Measurements from ENCODE around the gene KCTD1.

The KCTD1 gene

GRCh38 chr18:26543373-26543772 is 5.0 kb downstream of the KCTD1 start:
- Mint-ChIP-seq H3K27ac (no peak overlapping the region), H3K4me1 (peaks cover 20% of the 10 kb centered on the region), H3K27me3 (peaks cover 17% of the 10 kb centered on the region), H3K4me3 (no peak overlapping the region), H3K36me3 (peaks cover 7% of the 10 kb centered on the region), H3K9me3 (no peaks in the 10 kb centered on the region)
- CTCF ChIA-PET, result no interaction called here
- DNase-seq, result no peak

- CTCF ChIA-PET, result no interaction called here
- no peaks in the 10 kb centered on the region for H3K36me3 Mint-ChIP-seq
- no peaks in the 10 kb centered on the region for H3K27me3 Mint-ChIP-seq
These were observed 8.2 kb downstream of the KCTD1 start for GRCh38 chr18:26540043-26540628.

DNA sequence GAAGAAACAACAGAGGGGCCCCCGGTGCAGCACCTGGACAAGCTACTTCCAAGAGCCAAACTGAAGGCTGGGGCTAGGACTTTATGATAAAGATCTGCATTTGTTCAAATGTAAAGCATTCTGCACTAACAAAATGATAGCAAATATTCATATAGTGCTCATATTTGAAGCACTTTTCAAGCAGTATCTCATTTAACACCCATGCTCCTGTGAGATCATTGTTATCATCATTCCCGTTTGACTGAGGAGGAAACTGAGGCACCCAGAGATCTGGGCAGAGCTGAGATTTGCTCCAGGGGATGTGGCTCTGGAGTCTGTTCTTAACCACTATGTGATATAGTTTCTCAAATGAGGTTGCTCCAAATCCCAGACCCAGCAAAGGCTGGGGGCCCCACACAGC is 9.8 kb downstream of the KCTD1 start:
- no peak for DNase-seq
- Mint-ChIP-seq H3K27ac (no peak overlapping the region), H3K9me3 (no peaks in the 10 kb centered on the region), H3K4me3 (no peak overlapping the region), H3K4me1 (peaks cover 6% of the 10 kb centered on the region), H3K27me3 (no peaks in the 10 kb centered on the region), H3K36me3 (no peaks in the 10 kb centered on the region)
- CTCF ChIA-PET, result interaction anchor here (1.4 kb wide), 1 partner anchor 9 kb away, joined by 4 read pairs; the partner anchor contains the start of gene KCTD1

More at GRCh38 chr18:26540043-26540628, 8.2 kb downstream of the KCTD1 start:
- Mint-ChIP-seq H3K4me1 (peaks cover 6% of the 10 kb centered on the region), H3K9me3 (no peaks in the 10 kb centered on the region), H3K27ac (no peak overlapping the region), H3K4me3 (no peak overlapping the region)
- no peak for DNase-seq

GRCh38 chr18:26536664-26537063 is 11.7 kb downstream of the KCTD1 start:
- DNase-seq, result no peak
- no peak overlapping the region for H3K4me3 Mint-ChIP-seq
- CTCF ChIA-PET, result no interaction called here
- H3K36me3 Mint-ChIP-seq, result no peaks in the 10 kb centered on the region
- peaks cover 6% of the 10 kb centered on the region for H3K4me1 Mint-ChIP-seq
- H3K9me3 Mint-ChIP-seq, result no peaks in the 10 kb centered on the region
- no peak overlapping the region for H3K27ac Mint-ChIP-seq
- H3K27me3 Mint-ChIP-seq, result no peaks in the 10 kb centered on the region

DNA sequence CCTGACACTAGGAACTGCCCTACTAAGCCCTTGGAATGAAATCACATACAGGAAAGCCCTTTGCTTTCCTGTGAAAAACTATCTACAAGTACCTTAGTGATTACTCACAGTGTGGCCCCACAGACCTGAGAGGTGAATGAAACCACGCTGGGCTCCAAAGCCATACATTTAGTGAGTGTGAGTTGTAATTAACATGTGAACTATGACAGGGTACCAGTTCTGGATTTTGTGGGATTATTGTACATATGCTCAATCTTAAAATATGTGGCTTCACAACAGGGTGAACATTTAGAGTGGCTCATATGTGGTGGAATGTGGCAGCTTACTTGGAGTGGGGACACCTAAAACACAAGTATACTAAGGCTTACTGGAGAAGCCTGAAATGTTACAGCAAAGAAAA is 12.3 kb downstream of the KCTD1 start:
- peaks cover 6% of the 10 kb centered on the region for H3K4me1 Mint-ChIP-seq
- no peak overlapping the region for H3K4me3 Mint-ChIP-seq
- CTCF ChIA-PET, result no interaction called here
- no peak overlapping the region for H3K27ac Mint-ChIP-seq
- no peak for DNase-seq
- H3K9me3 Mint-ChIP-seq, result no peaks in the 10 kb centered on the region
- no peaks in the 10 kb centered on the region for H3K36me3 Mint-ChIP-seq
- H3K27me3 Mint-ChIP-seq, result no peaks in the 10 kb centered on the region

DNA sequence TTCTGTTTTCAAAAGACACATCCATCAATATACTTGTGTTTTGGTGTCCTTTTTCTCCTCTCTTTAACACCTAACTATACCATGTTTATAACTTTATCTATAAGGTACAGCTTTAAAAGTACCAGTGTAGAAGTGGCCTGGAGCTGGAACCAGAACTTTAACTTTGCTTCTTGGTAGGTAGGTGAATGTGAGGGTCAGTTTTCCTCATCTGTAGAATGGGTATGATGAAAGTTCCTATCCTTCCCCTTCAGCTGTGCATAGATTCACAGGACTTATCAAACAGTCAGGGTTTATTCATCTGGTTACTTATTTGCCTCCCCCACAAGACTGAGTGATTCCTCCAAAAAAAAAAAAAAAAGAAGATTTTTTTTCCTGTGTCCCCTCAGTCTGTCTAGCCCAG is 12.7 kb downstream of the KCTD1 start:
- no peaks in the 10 kb centered on the region for H3K36me3 Mint-ChIP-seq
- H3K4me1 Mint-ChIP-seq, result peaks cover 6% of the 10 kb centered on the region
- no peaks in the 10 kb centered on the region for H3K9me3 Mint-ChIP-seq
- no peaks in the 10 kb centered on the region for H3K27me3 Mint-ChIP-seq
- no peak overlapping the region for H3K4me3 Mint-ChIP-seq
- DNase-seq, result no peak
- H3K27ac Mint-ChIP-seq, result no peak overlapping the region
- CTCF ChIA-PET, result no interaction called here

DNA sequence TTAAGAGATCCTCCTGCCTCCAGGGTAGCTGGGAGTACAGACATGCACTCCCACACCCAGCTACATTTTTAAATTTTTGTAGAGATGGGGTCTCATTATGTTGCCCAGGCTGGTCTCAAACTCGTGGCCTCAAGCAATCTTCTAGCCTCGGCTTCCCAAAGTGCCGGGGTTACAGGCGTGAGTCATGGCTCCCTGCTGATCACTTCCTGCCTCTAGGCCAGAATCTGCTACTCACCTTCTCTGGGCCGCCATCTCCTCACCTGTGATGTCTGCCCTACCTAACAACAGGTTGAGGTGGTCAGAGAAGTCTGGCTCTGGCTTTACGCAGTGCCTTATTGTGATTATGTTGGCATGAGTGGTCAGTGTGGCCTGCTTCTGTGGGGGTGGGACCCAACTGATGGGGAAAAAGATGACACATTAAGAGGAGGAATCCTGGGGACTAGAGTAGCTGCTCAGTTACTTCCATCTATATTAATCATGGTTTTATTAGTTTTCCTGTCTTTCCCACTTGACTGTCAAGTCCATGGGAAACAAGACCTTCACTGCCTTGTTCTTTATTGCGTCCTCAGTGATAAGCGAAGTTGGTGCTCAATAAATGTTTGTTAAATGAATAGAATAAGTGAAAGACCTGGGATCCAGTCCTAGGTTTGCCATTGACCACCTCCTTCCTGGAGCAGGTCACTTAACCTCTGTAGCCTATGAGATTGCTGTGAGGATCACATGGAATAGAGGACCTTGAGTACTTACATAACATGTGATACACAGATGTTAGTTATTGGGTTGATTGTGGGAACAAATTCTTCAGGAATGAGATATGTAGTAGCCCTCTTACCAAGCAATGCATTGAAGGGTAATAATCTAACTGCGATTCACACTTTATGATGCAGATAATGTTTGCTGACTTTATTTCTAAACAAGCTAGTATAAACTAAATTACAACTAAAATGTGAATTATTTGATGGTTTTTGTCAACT is 15.7 kb downstream of the KCTD1 start:
- no peak for DNase-seq
- Mint-ChIP-seq H3K4me3 (no peak overlapping the region), H3K36me3 (no peaks in the 10 kb centered on the region), H3K9me3 (no peaks in the 10 kb centered on the region), H3K27me3 (no peaks in the 10 kb centered on the region), H3K27ac (no peak overlapping the region), H3K4me1 (no peaks in the 10 kb centered on the region)
- CTCF ChIA-PET, result interaction anchor here (1.0 kb wide), 1 partner anchor 22 kb away, joined by 3 read pairs; no protein-coding TSS in a partner anchor

GRCh38 chr18:26531605-26532298 is 16.6 kb downstream of the KCTD1 start:
- Mint-ChIP-seq H3K4me1 (no peaks in the 10 kb centered on the region), H3K27ac (no peak overlapping the region), H3K27me3 (no peaks in the 10 kb centered on the region), H3K36me3 (no peaks in the 10 kb centered on the region), H3K4me3 (no peak overlapping the region), H3K9me3 (no peaks in the 10 kb centered on the region)
- CTCF ChIA-PET, result no interaction called here
- no peak for DNase-seq

DNA sequence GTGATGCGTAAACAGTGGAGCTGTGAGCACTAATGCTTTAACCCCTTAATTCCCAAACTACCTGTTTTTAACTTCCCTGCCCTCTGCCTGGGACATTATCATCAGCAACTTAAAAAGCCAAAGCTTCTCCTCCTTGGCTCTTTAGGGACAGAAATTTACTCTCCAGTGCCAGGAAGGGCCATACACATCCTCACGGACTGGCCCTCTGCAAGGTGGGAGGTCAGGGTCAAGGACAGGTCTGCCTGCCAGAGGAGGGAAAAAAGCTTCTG is 21.5 kb downstream of the KCTD1 start:
- CTCF ChIA-PET, result interaction anchor here (0.7 kb wide), 1 partner anchor 194 kb away, joined by 3 read pairs; no protein-coding TSS in a partner anchor
- no peak for DNase-seq
- Mint-ChIP-seq H3K4me1 (no peaks in the 10 kb centered on the region), H3K27ac (no peak overlapping the region), H3K9me3 (no peaks in the 10 kb centered on the region), H3K27me3 (no peaks in the 10 kb centered on the region), H3K36me3 (no peaks in the 10 kb centered on the region), H3K4me3 (no peak overlapping the region)

DNA sequence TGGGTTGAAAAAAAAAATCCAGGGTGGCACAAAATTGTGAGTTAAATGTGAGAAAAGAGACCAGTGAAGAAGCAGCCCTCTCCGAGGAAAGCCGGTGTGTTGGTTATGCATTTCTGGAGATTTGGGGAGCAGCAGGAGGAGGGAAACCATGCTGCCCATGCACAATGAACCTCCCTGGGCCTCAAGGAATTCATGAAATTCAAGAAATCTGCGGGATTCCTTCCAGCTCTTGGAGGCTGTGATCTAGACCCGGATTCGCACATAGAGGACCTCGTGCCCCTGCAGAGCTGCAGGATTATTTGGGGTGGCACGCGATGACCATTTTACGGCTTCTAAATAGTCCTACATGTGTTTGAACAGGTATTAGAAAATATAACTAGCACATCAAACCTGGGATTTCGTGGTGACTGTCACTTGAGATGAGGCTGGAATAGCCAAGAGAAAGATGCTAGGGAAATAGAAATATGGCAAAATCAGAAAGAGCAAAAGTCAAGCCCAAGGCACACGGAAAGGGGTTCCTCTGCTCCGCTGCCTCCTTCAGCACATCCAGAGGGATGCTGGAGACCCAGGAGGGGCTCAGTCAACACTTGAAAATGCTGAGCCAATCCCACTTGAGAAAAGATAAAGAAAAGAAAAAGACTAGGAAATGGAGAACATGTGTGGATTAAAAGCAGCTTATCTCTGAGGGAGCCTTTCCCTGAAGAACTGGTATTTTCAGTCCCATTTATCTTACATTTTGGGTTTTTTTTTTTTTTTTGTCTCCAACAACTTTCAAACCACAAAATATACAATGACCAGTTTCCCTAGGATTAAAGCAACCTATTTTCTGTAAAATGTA is 22.0 kb downstream of the KCTD1 start:
- no peak overlapping the region for H3K4me3 Mint-ChIP-seq
- no peak for DNase-seq
- no peaks in the 10 kb centered on the region for H3K9me3 Mint-ChIP-seq
- H3K4me1 Mint-ChIP-seq, result no peaks in the 10 kb centered on the region
- CTCF ChIA-PET, result interaction anchor here (0.7 kb wide), 1 partner anchor 193 kb away, joined by 3 read pairs; no protein-coding TSS in a partner anchor
- no peak overlapping the region for H3K27ac Mint-ChIP-seq
- H3K36me3 Mint-ChIP-seq, result no peaks in the 10 kb centered on the region
- no peaks in the 10 kb centered on the region for H3K27me3 Mint-ChIP-seq

DNA sequence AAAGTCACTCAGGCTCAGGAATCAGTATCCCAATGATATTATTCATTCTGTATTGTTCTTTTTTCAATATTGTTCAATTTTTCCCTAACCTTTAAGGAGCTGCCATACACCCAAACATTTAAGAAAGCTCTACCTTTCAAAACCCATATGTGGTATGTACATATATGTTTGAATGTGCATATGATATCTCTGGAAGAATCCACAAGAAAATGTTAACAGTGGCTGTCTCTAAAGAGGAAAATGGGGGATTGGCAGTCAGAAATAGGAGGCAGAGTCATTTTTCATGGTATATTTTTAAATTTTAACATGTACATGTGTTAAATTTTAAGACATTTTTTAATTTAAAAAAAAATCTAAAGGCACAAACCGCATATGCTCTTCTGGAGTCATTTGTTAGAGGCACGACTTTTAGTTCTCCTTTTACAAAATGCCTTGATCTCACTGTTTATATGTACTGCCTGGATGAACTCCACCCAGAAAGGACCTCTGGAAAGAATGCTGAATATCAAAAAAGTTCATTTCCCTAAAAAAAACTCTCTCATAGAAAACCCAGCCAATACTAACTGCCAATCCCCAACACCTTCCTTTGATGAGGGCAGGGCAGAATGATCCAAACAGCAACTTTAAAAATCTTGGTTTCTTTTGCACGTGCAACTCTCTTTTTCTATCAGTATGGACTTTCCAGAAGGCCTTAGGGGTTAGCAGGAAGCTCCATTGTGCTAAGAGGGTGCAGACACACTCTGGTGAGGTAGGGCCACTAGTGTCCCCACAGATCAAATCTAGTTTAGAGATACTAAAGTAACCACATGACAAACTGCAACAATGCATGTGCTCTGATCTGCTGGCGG is 23.6 kb downstream of the KCTD1 start:
- Mint-ChIP-seq H3K27me3 (no peaks in the 10 kb centered on the region), H3K4me3 (no peak overlapping the region), H3K4me1 (no peaks in the 10 kb centered on the region), H3K36me3 (no peaks in the 10 kb centered on the region), H3K27ac (no peak overlapping the region), H3K9me3 (no peaks in the 10 kb centered on the region)
- CTCF ChIA-PET, result no interaction called here
- no peak for DNase-seq

DNA sequence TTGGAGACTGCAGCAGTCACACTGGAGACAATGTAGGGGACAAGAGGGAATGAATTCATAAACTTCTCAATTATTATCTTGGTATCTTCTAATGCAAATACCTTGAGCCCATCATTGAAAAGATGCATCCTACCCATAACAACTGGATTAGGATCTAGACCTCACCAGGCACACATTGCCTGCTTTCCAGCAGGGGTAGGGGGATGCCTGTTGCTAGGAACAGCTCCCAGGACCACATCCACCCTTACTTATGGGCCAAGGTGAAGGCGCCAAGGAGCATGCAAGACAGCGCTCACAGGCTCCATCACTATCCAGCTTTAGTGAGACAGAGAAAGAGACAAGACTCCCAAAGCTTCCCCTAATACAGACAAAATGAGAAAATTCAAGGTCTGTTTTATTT is 24.4 kb downstream of the KCTD1 start:
- CTCF ChIA-PET, result no interaction called here
- H3K4me1 Mint-ChIP-seq, result no peaks in the 10 kb centered on the region
- H3K27ac Mint-ChIP-seq, result no peak overlapping the region
- no peak overlapping the region for H3K4me3 Mint-ChIP-seq
- no peak for DNase-seq
- no peaks in the 10 kb centered on the region for H3K36me3 Mint-ChIP-seq
- H3K9me3 Mint-ChIP-seq, result no peaks in the 10 kb centered on the region
- H3K27me3 Mint-ChIP-seq, result no peaks in the 10 kb centered on the region

DNA sequence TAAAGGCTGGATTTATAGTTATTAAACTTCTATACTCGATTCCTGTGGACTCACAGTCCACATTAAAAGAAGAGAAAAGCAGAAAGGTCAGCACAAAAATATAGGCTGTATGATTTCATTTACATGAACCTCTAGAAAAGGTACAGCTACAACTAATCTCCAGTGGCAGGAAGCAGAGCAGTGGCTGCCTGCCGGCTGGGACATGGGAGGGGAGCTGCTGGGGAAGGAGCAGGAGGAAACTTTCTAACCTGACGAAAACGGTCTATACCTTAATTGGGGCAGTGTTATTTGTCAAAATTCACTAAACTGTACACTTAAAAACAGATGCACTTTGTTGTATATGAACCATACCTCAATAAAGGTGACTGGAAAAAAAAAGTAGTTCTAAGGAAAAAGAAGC is 26.7 kb downstream of the KCTD1 start:
- CTCF ChIA-PET, result no interaction called here
- Mint-ChIP-seq H3K36me3 (no peaks in the 10 kb centered on the region), H3K4me3 (no peak overlapping the region), H3K4me1 (no peaks in the 10 kb centered on the region), H3K27ac (no peak overlapping the region), H3K27me3 (no peaks in the 10 kb centered on the region), H3K9me3 (no peaks in the 10 kb centered on the region)
- no peak for DNase-seq

Data from activated naive CD4-positive, alpha-beta T cell treated with anti-CD3 and anti-CD28 coated beads, Interleukin-2, amount 10 ng/mL, durations not matched to agents 7 days and 5 days (primary cell).